SK-N-SH treated with all-trans-retinoic acid at 6 μM for 48 hours (cell line): Measurements from ENCODE around the gene ITK.

Source experiments
- ZFP3 ChIP-seq: fragments of 250-450 bp; sonication (Bioruptor Pico); IDR thresholded peaks from 2 replicates; pipeline ENCODE4 v1.5.0; 2020; ENCODE audit warnings: mild to moderate bottlenecking, moderate library complexity
- TF ChIP-seq, protein P1 (sequence below): fragments of 250-450 bp; sonication (Bioruptor Pico); IDR thresholded peaks from 2 replicates; pipeline ENCODE4 v1.8.0; 2020; ENCODE audit warnings: mild to moderate bottlenecking, moderate library complexity, borderline replicate concordance

DNA sequence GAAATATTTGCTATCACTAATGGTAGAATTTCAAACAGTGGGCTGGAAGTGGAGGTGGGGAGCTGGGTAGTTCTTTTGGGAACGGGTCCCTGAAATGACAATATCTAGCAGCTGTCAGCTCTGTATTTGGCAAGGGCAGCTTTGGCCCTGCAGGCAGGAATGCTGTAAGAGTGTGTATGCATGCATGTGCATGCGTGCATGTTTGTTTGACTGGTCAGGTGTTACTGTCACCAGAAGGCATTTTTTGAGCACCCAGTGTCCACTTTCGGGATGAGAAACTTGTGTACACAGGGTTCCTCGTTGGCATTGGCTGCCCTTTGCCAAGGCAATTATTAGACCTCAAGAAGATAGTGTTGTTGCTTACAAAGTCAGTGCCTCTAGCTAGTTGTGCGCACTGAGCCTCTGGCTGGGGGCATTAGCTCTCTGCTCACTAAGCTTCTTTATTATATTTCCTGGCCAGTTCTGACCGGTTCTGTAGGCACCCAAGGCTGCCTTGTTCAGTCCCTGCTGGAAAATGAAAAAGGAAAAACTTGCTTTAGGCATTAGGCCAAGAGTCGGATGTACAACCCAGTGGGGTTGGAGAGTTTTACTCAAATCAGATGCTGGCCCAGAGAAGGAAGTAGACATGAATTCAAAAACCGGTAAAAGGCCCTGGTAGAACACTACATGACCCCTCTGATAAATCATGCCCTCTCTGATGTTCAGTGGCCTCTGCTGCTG, 87.3 kb downstream of the ITK start:
- TF ChIP-seq, protein P1, sequence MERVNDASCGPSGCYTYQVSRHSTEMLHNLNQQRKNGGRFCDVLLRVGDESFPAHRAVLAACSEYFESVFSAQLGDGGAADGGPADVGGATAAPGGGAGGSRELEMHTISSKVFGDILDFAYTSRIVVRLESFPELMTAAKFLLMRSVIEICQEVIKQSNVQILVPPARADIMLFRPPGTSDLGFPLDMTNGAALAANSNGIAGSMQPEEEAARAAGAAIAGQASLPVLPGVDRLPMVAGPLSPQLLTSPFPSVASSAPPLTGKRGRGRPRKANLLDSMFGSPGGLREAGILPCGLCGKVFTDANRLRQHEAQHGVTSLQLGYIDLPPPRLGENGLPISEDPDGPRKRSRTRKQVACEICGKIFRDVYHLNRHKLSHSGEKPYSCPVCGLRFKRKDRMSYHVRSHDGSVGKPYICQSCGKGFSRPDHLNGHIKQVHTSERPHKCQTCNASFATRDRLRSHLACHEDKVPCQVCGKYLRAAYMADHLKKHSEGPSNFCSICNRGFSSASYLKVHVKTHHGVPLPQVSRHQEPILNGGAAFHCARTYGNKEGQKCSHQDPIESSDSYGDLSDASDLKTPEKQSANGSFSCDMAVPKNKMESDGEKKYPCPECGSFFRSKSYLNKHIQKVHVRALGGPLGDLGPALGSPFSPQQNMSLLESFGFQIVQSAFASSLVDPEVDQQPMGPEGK: no peak
- TF ChIP-seq ZFP3 (CRISPR knock-in tag): no peak
